ENCODE measurements around the gene RBM15. TPM values are rescaled to one million over a fixed set of nuclear protein-coding genes. Genes with fewer than 3 reads are reported as not detected.

The RBM15 gene
- total and polyA plus RNA-seq, 2 of the 13 experiments (the other 11 are each of a cell fraction or from before 2014, with no cell fraction given), result 13.5 to 36.4 TPM

- TF ChIP-seq ZGPAT (CRISPR knock-in tag; IDR thresholded peaks at IDR 0.05) (peak; percentile 14; the same call in 1 of the 2 replicates), SOX13 (IDR thresholded peaks at IDR 0.05) (no peak), SOX13 (CRISPR knock-in tag; conservative IDR thresholded peaks at IDR 0.05 in 1 of 2, IDR thresholded peaks at IDR 0.05 in 1 of 2) (peak in 1 of 2 experiments; percentile 71; a peak in 2 of 4 replicates), ZFP62 (CRISPR knock-in tag; IDR thresholded peaks at IDR 0.05) (no peak), REST (IDR thresholded peaks at IDR 0.05; ENCODE audit: borderline replicate concordance in 1 of 2, low read depth in 1 of 2, low read length in 2 of 2) (no peak)
Observed at GRCh38 chr1:110335265-110335664, 3.9 kb upstream of the RBM15 start (continued).

- Histone ChIP-seq H3K4me3 (replicated peaks in 1 of 3; ENCODE audit: insufficient read depth in 1 of 3, low read depth in 2 of 3, low read length in 3 of 3) (peak overlapping the region in 1 of 3 experiments; percentile 14; a peak in 1 of 6 replicates), H3K4me1 (ENCODE audit: insufficient read depth, low read length) (peaks cover 64% of the 10 kb centered on the region), H3K79me2 (ENCODE audit: insufficient read depth, low read length) (peaks cover 30% of the 10 kb centered on the region), H3K27ac (ENCODE audit: extremely low read length, insufficient read depth, low read length) (peak overlapping the region; percentile 100), H3K9me3 (ENCODE audit: low read length) (no peaks in the 10 kb centered on the region), H3K36me3 (replicated peaks in 1 of 2; ENCODE audit: control insufficient read depth in 1 of 2, insufficient read depth in 2 of 2, low read length in 2 of 2) (peaks cover 4 to 9% of the 10 kb centered on the region in 2 experiments; a peak in 4 of 5 replicates), H4K20me1 (ENCODE audit: insufficient read depth, low read length) (peaks cover 18% of the 10 kb centered on the region), H3K27me3 (ENCODE audit: control insufficient read depth in 1 of 2, insufficient read depth in 2 of 2, low read length in 2 of 2) (no peaks in the 10 kb centered on the region; a peak in 1 of 5 replicates), H3K4me2 (ENCODE audit: low read depth, low read length) (peak overlapping the region; percentile 94), H2AFZ (ENCODE audit: low read length) (no peak overlapping the region), H3K9ac (ENCODE audit: insufficient read depth, low read depth, low read length) (0 out of 2 replicates have a peak overlapping the region, but pooled peaks have one; percentile 8)
- 20% methylated on average over 1 of the region's 1 CpG for WGBS (ENCODE audit: low lambda C conversion rate)
- in situ Hi-C loops (cut with HindIII; ENCODE audit: extremely low pct_ligation_motif_present, low pct_unique_long_range_greater_than_20kb), result no loop called here
- DNase-seq (ENCODE audit: low spot score) (no peak), ATAC-seq (no peak), FAIRE-seq (no peak)
- no TSS peak for BruUV-seq (replicated peaks)
- intact Hi-C loops (cut with micrococcal nuclease; ENCODE audit: unreplicated experiment), result loop anchor here (5.0 kb wide), 1 partner anchor 56 kb away; the partner anchor contains the start of gene SLC16A4
- CTCF ChIA-PET (ENCODE audit: low intra/inter-chr PET ratio, low total read pairs), result no interaction called here
- POLR2A ChIA-PET, result interaction anchor here (1.0 to 1.3 kb wide), 2 partner anchors 24 to 26 kb away, joined by 3 read pairs; no protein-coding TSS in a partner anchor
- TF ChIP-seq FOSL1 (CRISPR knock-in tag; IDR thresholded peaks at IDR 0.05; ENCODE audit: borderline replicate concordance) (peak; percentile 36; the same call in 1 of the 2 replicates), ONECUT2 (CRISPR knock-in tag; IDR thresholded peaks at IDR 0.05) (no peak), NFE2 (CRISPR knock-in tag; IDR thresholded peaks at IDR 0.05) (no peak), SIX1 (CRISPR knock-in tag; IDR thresholded peaks at IDR 0.05; ENCODE audit: borderline replicate concordance) (no peak), ZHX1 (CRISPR knock-in tag; IDR thresholded peaks at IDR 0.05; ENCODE audit: low read depth) (no peak), SOX6 (IDR thresholded peaks at IDR 0.05) (no peak), SOX6 (CRISPR knock-in tag; IDR thresholded peaks at IDR 0.05) (no peak)
Observed at GRCh38 chr1:110336300-110337039, 2.7 kb upstream of the RBM15 start.

Measured in HepG2 (cell line).